ENCODE data around the gene GJB3.

GJB3 gene

DNA sequence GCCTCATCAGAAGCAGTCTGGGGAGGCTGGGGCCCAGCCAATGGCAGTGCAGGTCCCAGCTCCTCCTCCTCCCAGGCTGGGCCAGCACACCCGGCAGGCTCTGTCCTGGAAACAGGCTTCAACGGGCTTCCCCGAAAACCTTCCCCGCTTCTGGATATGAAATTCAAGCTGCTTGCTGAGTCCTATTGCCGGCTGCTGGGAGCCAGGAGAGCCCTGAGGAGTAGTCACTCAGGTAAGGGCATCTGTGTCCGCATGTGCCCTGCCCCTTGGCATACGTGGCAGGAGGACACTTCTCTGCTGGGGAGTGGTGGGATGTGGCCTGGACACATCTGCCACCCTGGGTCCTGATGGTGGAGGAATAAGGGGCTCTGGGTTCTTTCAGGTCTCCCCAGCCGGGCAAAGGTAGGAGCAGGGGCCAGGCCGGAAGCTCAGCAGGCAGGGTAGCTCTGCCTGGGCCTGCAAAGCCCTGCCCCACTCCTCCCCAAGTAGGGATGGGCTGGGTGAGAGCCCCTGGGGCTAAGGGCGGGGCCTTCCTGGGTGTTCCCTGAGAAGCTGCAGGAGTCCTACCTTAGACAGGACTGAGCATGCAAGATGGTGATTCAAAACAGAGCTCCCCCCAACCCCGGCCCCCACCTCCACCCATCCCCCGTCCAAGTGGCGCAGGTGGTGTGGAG lies 25.9 kb upstream of the GJB3 start, which contains the start of gene GJB5:
GJB5 (plus strand) TSS at position 84 of the 674 bp plus-strand sequence. CDS start 2,284 bp downstream, outside the sequence.
- Histone ChIP-seq H3K9me3 (replicated peaks; ENCODE audit: insufficient read depth, low read length) (no peaks in the 10 kb centered on the region), H4K20me1 (ENCODE audit: insufficient read depth, low read length) (no peaks in the 10 kb centered on the region), H3K9me2 (replicated peaks; ENCODE audit: insufficient read depth, low read length) (no peaks in the 10 kb centered on the region), H3K9ac (ENCODE audit: low read length) (no peak within 1 kb of the TSS), H2AFZ (ENCODE audit: low read length) (no peak within 1 kb of the TSS), H3K27ac (ENCODE audit: low read length) (no peak within 1 kb of the TSS), H3K79me2 (ENCODE audit: low read length) (no peaks in the 10 kb centered on the region), H3K4me1 (ENCODE audit: low read length) (no peaks in the 10 kb centered on the region), H3K4me3 (ENCODE audit: low read length) (no peak within 1 kb of the TSS), H3K27me3 (replicated peaks; ENCODE audit: insufficient read depth, low read length) (peaks cover 36% of the 10 kb centered on the region; the same call in 1 of the 2 replicates), H3K4me2 (ENCODE audit: low read depth, low read length) (no peak within 1 kb of the TSS), H3F3A (ENCODE audit: insufficient read depth, low read length) (no peaks in the 10 kb centered on the region), H3K36me3 (replicated peaks; ENCODE audit: insufficient read depth, low read length) (no peaks in the 10 kb centered on the region)
- TF ChIP-seq, protein P1, sequence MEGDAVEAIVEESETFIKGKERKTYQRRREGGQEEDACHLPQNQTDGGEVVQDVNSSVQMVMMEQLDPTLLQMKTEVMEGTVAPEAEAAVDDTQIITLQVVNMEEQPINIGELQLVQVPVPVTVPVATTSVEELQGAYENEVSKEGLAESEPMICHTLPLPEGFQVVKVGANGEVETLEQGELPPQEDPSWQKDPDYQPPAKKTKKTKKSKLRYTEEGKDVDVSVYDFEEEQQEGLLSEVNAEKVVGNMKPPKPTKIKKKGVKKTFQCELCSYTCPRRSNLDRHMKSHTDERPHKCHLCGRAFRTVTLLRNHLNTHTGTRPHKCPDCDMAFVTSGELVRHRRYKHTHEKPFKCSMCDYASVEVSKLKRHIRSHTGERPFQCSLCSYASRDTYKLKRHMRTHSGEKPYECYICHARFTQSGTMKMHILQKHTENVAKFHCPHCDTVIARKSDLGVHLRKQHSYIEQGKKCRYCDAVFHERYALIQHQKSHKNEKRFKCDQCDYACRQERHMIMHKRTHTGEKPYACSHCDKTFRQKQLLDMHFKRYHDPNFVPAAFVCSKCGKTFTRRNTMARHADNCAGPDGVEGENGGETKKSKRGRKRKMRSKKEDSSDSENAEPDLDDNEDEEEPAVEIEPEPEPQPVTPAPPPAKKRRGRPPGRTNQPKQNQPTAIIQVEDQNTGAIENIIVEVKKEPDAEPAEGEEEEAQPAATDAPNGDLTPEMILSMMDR (IDR thresholded peaks at IDR 0.05; ENCODE audit: low read length): no peak
- TF ChIP-seq EZH2phosphoT487 (IDR thresholded peaks at IDR 0.05; ENCODE audit: low read length) (no peak), EZH2 (optimal IDR thresholded peaks at IDR 0.05; ENCODE audit: low read depth, low read length) (no peak)
- DNase-seq: no peak

DNA sequence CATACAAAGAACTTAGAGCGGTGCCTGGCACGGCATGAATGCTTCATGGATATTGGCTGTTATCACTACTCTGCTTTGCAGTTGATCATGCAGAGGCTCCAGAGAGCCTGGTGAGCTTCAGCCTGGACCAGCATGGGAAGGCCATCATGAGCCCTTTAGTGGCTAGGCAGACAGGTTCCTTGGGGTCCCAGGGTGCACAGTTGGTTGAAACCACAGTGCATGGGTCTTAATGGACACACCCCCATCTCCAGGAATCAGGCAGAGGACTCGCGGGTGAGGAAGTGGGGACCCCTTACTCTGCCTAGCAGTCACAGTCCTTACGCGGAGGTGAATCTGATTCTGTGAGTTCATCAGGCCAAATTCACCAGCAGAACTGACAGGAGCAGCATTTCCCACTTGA lies 25.1 kb upstream of the GJB3 start:
- H3K4me2 ChIP-seq (ENCODE audit: low read depth, low read length): no peak overlapping the region
- H3K9ac ChIP-seq (ENCODE audit: low read length): no peak overlapping the region
- H4K20me1 ChIP-seq (ENCODE audit: insufficient read depth, low read length): no peaks in the 10 kb centered on the region
- H3K36me3 ChIP-seq (replicated peaks; ENCODE audit: insufficient read depth, low read length): no peaks in the 10 kb centered on the region
- H3K9me3 ChIP-seq (replicated peaks; ENCODE audit: insufficient read depth, low read length): no peaks in the 10 kb centered on the region
- H3K27ac ChIP-seq (ENCODE audit: low read length): no peak overlapping the region
- no peaks in the 10 kb centered on the region for H3K9me2 ChIP-seq (replicated peaks; ENCODE audit: insufficient read depth, low read length)
- H3K27me3 ChIP-seq (replicated peaks; ENCODE audit: insufficient read depth, low read length): peaks cover 45% of the 10 kb centered on the region; the same call in 1 of the 2 replicates
- DNase-seq: no peak
- H3F3A ChIP-seq (ENCODE audit: insufficient read depth, low read length): no peaks in the 10 kb centered on the region
- H3K4me3 ChIP-seq (ENCODE audit: low read length): no peak overlapping the region
- no peaks in the 10 kb centered on the region for H3K4me1 ChIP-seq (ENCODE audit: low read length)
- no peak overlapping the region for H2AFZ ChIP-seq (ENCODE audit: low read length)
- TF ChIP-seq, protein P1 (IDR thresholded peaks at IDR 0.05; ENCODE audit: low read length): no peak
- TF ChIP-seq EZH2 (optimal IDR thresholded peaks at IDR 0.05; ENCODE audit: low read depth, low read length) (no peak), EZH2phosphoT487 (IDR thresholded peaks at IDR 0.05; ENCODE audit: low read length) (no peak)
- H3K79me2 ChIP-seq (ENCODE audit: low read length): no peaks in the 10 kb centered on the region

DNA sequence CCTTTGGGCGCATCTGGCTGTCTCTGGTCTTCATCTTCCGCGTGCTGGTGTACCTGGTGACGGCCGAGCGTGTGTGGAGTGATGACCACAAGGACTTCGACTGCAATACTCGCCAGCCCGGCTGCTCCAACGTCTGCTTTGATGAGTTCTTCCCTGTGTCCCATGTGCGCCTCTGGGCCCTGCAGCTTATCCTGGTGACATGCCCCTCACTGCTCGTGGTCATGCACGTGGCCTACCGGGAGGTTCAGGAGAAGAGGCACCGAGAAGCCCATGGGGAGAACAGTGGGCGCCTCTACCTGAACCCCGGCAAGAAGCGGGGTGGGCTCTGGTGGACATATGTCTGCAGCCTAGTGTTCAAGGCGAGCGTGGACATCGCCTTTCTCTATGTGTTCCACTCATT lies 23.6 kb upstream of the GJB3 start:
- TF ChIP-seq EZH2 (optimal IDR thresholded peaks at IDR 0.05; ENCODE audit: low read depth, low read length): no peak
- TF ChIP-seq, protein P1 (IDR thresholded peaks at IDR 0.05; ENCODE audit: low read length): no peak
- DNase-seq: no peak
- no peak overlapping the region for H3K4me2 ChIP-seq (ENCODE audit: low read depth, low read length)
- no peak overlapping the region for H3K27ac ChIP-seq (ENCODE audit: low read length)
- H3K36me3 ChIP-seq (replicated peaks; ENCODE audit: insufficient read depth, low read length): no peaks in the 10 kb centered on the region
- no peak overlapping the region for H3K9ac ChIP-seq (ENCODE audit: low read length)
- H3K4me3 ChIP-seq (ENCODE audit: low read length): no peak overlapping the region
- H3K79me2 ChIP-seq (ENCODE audit: low read length): no peaks in the 10 kb centered on the region
- H3F3A ChIP-seq (ENCODE audit: insufficient read depth, low read length): no peaks in the 10 kb centered on the region
- no peaks in the 10 kb centered on the region for H4K20me1 ChIP-seq (ENCODE audit: insufficient read depth, low read length)
- H3K27me3 ChIP-seq (replicated peaks; ENCODE audit: insufficient read depth, low read length): peaks cover 58% of the 10 kb centered on the region
- H2AFZ ChIP-seq (ENCODE audit: low read length): no peak overlapping the region
- no peaks in the 10 kb centered on the region for H3K9me3 ChIP-seq (replicated peaks; ENCODE audit: insufficient read depth, low read length)
- H3K9me2 ChIP-seq (replicated peaks; ENCODE audit: insufficient read depth, low read length): no peaks in the 10 kb centered on the region
- H3K4me1 ChIP-seq (ENCODE audit: low read length): no peaks in the 10 kb centered on the region

Measured in MM.1S (cell line).